ENCODE measurements around the gene PLA2G4C. TPM values are rescaled to one million over a fixed set of nuclear protein-coding genes. Genes with fewer than 3 reads are reported as not detected.

PLA2G4C gene
- polyA plus RNA-seq, 12 donors, result 15.2 to 85.8 (median 46.0) TPM; not detected in 1

- DNase-seq, result no peak
These were observed 111.8 kb downstream of the PLA2G4C start for GRCh38 chr19:47998800-47999199.

Other genes with a start within 250 kb of the PLA2G4C start
- gene SULT2A1, start 224.5 kb downstream of the PLA2G4C start, polyA plus RNA-seq (ENCODE audit: insufficient read length in 12 of 12), result under 1 TPM in 3 of 12 donors, not detected in 9; 0.08 to 0.33 (median 0.14) TPM
- gene BSPH1, start 118.6 kb downstream of the PLA2G4C start, polyA plus RNA-seq (ENCODE audit: insufficient read length in 12 of 12), result not detected
- gene ELSPBP1, start 116.2 kb downstream of the PLA2G4C start, polyA plus RNA-seq (ENCODE audit: insufficient read length in 12 of 12), result not detected
- not detected for gene CABP5, start 66.7 kb downstream of the PLA2G4C start, polyA plus RNA-seq (ENCODE audit: insufficient read length in 12 of 12)
- gene LIG1, start 59.5 kb upstream of the PLA2G4C start, polyA plus RNA-seq (ENCODE audit: insufficient read length in 12 of 12), result 10 to 100 TPM in 11 of 12 donors, not detected in 1; 16.7 to 50.4 (median 27.4) TPM
- gene ZSWIM9, start 59.9 kb upstream of the PLA2G4C start, polyA plus RNA-seq (ENCODE audit: insufficient read length in 12 of 12), result 10 to 100 TPM in 1 of 12 donors, 1 to 10 TPM in 10, not detected in 1; 3.9 to 12.9 (median 5.0) TPM
- 10 to 100 TPM in 11 of 12 donors, not detected in 1; 32.6 to 66.1 (median 46.1) TPM for gene CARD8, start 145.1 kb upstream of the PLA2G4C start, polyA plus RNA-seq (ENCODE audit: insufficient read length in 12 of 12)
- gene ZNF114, start 159.3 kb upstream of the PLA2G4C start, polyA plus RNA-seq (ENCODE audit: insufficient read length in 12 of 12), result 1 to 10 TPM in 11 of 12 donors, not detected in 1; 1.2 to 6.3 (median 3.3) TPM
- gene EMP3, start 214.7 kb upstream of the PLA2G4C start, polyA plus RNA-seq (ENCODE audit: insufficient read length in 12 of 12), result 100 to 1,000 TPM in 10 of 12 donors, 10 to 100 TPM in 1, not detected in 1; 87.0 to 162 (median 145) TPM

Measured in muscle of arm (tissue), 12 donors.